Bronchial epithelial cell (primary cell): ENCODE results near the gene THG1L. TPM values are rescaled to one million over a fixed set of nuclear protein-coding genes. Genes with fewer than 3 reads are reported as not detected.

ENCODE experiments used
- DNase-seq: peaks from one replicate; pipeline ENCODE4 v3.0.0-alpha.2; 2010; ENCODE audit warnings: low read depth
- FAIRE-seq: peaks from 2 replicates; lab custom pipeline; 2011; peaks lifted over from hg19 to GRCh38; lab: Jason Lieb, UNC
- H3K27me3 ChIP-seq: 2 replicates; pipeline ENCODE4 v1.5.1; 2011; ENCODE audit warnings: low read length; ENCODE audit not compliant: control insufficient read depth, insufficient read depth
- H3K36me3 ChIP-seq: 2 replicates; pipeline ENCODE4 v1.5.1; 2011; ENCODE audit warnings: low read length; ENCODE audit not compliant: control insufficient read depth, insufficient read depth
- H3K4me3 ChIP-seq: 2 replicates; pipeline ENCODE4 v1.5.1; 2011; ENCODE audit warnings: mild to moderate bottlenecking, low read depth, low read length, control low read depth
- CTCF ChIP-seq: IDR thresholded peaks from 2 replicates; pipeline ENCODE4 v1.5.1; 2011; ENCODE audit warnings: mild to moderate bottlenecking, moderate library complexity, low read length, control low read depth, inconsistent platforms; ENCODE audit not compliant: insufficient read depth, severe bottlenecking
- total RNA-seq: library from RNA; depleted of rRNA; stranded (reverse); fragments of >200 nt; gene quantifications from 2 replicates; pipeline ENCODE4 v1.2.1, GENCODE V29; 2014

THG1L gene
- total RNA-seq, 1 donor from 2014 or later = 38.2 TPM

GRCh38 chr5:157741131-157741530, 9.9 kb downstream of the THG1L start:
- DNase-seq (no peak), FAIRE-seq (no peak)
- Histone ChIP-seq H3K36me3 (peaks cover 4% of the 10 kb centered on the region), H3K4me3 (no peak overlapping the region), H3K27me3 (no peaks in the 10 kb centered on the region)
- no peak for TF ChIP-seq CTCF

- DNase-seq (peak; percentile 75), FAIRE-seq (no peak)
- Histone ChIP-seq H3K27me3 (no peaks in the 10 kb centered on the region), H3K36me3 (peaks cover 2% of the 10 kb centered on the region), H3K4me3 (peak within 1 kb of the TSS; percentile 73)
- peak; percentile 99 for TF ChIP-seq CTCF
Observed at GRCh38 chr5:157743163-157744050, 12.2 kb downstream of the THG1L start, which contains the start of gene LSM11. Gene LSM11, plus strand, starts transcription at chr5:157743712. Its CDS starts 39 bp downstream, at chr5:157743751.

GRCh38 chr5:157744051-157745011, 13.1 kb downstream of the THG1L start:
- DNase-seq (no peak), FAIRE-seq (no peak)
- Histone ChIP-seq H3K27me3 (no peaks in the 10 kb centered on the region), H3K4me3 (peak overlapping the region; percentile 73), H3K36me3 (peaks cover under 1% of the 10 kb centered on the region)
- TF ChIP-seq CTCF = no peak

GRCh38 chr5:157745041-157745456, 13.8 kb downstream of the THG1L start:
- FAIRE-seq = no peak
- TF ChIP-seq CTCF = no peak
- Histone ChIP-seq H3K4me3 (no peak overlapping the region), H3K27me3 (no peaks in the 10 kb centered on the region), H3K36me3 (no peaks in the 10 kb centered on the region)
- no peak for DNase-seq

- DNase-seq (no peak), FAIRE-seq (no peak)
- no peaks in the 10 kb centered on the region for H3K36me3 ChIP-seq
- TF ChIP-seq CTCF = no peak
- H3K27me3 ChIP-seq = no peaks in the 10 kb centered on the region
- no peak overlapping the region for H3K4me3 ChIP-seq
Observed at GRCh38 chr5:157747173-157747740, 16.0 kb downstream of the THG1L start.
